HFF-Myc (cell line): Measurements from ENCODE around the gene COPS6.
A peak's percentile ranks its signal among the peaks of the same experiment; 100 is the strongest.

Experiments used
- DNase-seq: peaks from one replicate; pipeline ENCODE4 v3.0.0-alpha.2; 2011; ENCODE audit warnings: low read depth; ENCODE audit errors: extremely low read depth
- H3K4me3 ChIP-seq: replicated peaks from 2 replicates; pipeline ENCODE4 v1.5.1; 2011; ENCODE audit warnings: low read depth, mild to moderate bottlenecking, control low read depth, low read length
- TF ChIP-seq, protein P1 (sequence below): IDR thresholded peaks from 2 replicates; pipeline ENCODE4 v1.5.1; 2012; ENCODE audit warnings: mild to moderate bottlenecking, low read depth, low read length, control low read depth; ENCODE audit errors: missing control alignments

Gene COPS6

GRCh38 chr7:100101016-100101862 lies 12.5 kb downstream of the COPS6 start, which contains the start of the genes AP4M1 and MCM7:
Gene AP4M1, plus strand, starts transcription at chr7:100101643. Its CDS starts 72 bp downstream, at chr7:100101715.
Gene MCM7, minus strand, starts transcription at chr7:100101397. Its CDS starts 103 bp downstream, at chr7:100101294.
- TF ChIP-seq, protein P1, sequence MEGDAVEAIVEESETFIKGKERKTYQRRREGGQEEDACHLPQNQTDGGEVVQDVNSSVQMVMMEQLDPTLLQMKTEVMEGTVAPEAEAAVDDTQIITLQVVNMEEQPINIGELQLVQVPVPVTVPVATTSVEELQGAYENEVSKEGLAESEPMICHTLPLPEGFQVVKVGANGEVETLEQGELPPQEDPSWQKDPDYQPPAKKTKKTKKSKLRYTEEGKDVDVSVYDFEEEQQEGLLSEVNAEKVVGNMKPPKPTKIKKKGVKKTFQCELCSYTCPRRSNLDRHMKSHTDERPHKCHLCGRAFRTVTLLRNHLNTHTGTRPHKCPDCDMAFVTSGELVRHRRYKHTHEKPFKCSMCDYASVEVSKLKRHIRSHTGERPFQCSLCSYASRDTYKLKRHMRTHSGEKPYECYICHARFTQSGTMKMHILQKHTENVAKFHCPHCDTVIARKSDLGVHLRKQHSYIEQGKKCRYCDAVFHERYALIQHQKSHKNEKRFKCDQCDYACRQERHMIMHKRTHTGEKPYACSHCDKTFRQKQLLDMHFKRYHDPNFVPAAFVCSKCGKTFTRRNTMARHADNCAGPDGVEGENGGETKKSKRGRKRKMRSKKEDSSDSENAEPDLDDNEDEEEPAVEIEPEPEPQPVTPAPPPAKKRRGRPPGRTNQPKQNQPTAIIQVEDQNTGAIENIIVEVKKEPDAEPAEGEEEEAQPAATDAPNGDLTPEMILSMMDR = no peak
- DNase-seq = peak; percentile 91
- H3K4me3 ChIP-seq = peak within 1 kb of the TSS; percentile 92

DNA sequence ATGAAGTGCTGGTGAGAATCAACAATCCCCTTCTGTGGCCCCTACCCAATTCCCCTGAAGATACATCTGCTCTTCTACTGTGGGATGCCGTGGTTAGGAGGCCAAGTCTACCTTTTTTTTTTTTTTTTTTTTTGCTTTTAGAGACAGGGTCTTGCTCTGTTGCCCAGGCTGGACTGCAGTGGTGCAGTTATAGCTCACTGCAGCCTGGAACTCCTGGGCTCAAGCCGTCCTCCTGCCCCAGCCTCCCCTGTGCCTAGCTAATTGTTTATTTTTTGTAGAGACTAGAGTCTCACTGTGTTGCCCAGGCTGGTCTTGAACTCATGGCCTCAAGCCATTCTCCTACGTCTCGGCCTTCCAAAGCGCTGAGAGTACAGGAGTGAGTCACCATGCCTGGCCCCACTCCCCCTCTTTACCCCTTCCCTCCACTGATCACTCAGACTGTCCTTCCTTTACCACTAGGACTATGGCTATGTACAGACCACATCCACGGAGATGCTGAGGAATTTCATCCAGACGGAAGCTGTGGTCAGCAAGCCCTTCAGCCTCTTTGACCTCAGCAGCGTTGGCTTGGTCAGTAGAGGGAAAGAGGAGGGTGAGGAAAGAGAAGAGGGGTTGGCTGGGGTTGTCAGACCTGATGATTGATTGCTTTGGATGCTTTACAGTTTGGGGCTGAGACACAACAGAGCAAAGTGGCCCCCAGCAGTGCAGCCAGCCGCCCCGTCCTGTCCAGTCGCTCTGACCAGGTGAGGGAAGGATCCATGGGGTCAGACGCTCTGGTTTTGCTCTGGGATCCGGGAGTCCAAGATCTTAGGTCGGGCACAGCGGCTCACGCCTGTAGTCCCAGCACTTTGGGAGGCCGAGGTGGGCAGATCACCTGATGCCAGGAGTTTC lies 14.4 kb downstream of the COPS6 start:
- TF ChIP-seq, protein P1 = no peak
- peak overlapping the region; percentile 92 for H3K4me3 ChIP-seq

GRCh38 chr7:100105534-100105933 lies 16.8 kb downstream of the COPS6 start:
- DNase-seq = no peak
- TF ChIP-seq, protein P1 = no peak
- H3K4me3 ChIP-seq = no peak overlapping the region

More for the DNA sequence above, 14.4 kb downstream of the COPS6 start:
- DNase-seq = no peak

- DNase-seq = no peak
- H3K4me3 ChIP-seq = no peak overlapping the region
- TF ChIP-seq, protein P1 = no peak
Observed at GRCh38 chr7:100106633-100107032, 17.9 kb downstream of the COPS6 start.

GRCh38 chr7:100107125-100107737 lies 18.5 kb downstream of the COPS6 start:
- no peak overlapping the region for H3K4me3 ChIP-seq
- DNase-seq = no peak
- TF ChIP-seq, protein P1 = no peak

- DNase-seq = no peak
- TF ChIP-seq, protein P1 = no peak
- no peak overlapping the region for H3K4me3 ChIP-seq
Observed at GRCh38 chr7:100107890-100108289, 19.1 kb downstream of the COPS6 start.
